ENCODE data around the gene MBD5.

The MBD5 gene

DNA sequence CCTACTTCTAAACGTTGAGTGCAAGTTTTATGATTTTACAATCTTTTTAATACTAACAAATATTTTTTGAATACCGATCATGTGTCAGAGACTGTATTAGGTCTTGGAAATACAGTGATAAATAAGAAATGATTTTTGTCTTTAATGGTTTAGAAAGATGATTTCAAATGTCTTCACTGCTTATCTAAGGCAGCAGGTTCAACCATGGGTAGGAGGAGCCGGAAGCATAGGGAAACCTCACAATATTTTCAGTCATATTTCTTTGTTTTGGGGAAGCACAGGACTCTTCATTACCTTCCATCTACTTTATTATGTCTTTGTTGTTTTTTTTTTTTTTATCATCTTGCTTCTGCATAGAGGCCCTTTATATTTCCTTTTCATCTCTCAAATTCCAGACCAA is 458.5 kb downstream of the MBD5 start:
- no peak for DNase-seq (ENCODE audit: low read depth)

DNA sequence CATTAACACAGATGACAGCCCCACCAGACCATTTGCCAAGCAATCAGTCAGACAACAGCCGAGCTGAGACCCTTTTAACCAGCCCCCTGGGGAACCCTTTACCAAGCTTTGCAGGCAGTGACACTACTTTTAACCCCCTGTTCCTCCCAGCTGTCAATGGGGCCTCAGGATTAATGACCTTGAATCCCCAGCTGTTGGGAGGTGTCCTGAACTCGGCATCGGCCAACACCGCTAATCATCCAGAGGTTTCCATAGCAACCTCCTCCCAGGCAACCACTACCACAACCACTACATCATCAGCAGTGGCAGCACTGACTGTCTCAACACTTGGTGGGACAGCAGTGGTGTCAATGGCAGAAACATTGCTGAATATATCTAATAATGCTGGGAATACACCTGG is 462.8 kb downstream of the MBD5 start:
- DNase-seq (ENCODE audit: low read depth): no peak

DNA sequence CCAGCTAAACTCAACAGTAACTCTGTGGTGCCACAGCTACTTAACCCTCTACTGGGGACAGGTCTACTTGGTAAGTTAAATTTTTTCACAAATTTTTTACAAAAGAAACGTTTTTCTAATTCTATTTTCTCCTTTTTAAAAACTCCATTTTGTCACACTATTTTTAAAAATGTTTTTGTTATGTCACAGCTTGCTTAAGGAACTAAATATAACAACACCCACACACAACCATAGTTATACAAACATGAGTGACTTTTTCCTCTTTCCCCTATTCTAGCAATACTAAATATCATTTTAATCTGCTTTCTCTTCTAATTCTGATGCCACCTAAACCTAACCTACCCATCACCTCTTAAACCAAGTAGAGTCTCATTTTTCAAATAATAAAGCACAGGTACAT is 463.2 kb downstream of the MBD5 start:
- no peak for DNase-seq (ENCODE audit: low read depth)

DNA sequence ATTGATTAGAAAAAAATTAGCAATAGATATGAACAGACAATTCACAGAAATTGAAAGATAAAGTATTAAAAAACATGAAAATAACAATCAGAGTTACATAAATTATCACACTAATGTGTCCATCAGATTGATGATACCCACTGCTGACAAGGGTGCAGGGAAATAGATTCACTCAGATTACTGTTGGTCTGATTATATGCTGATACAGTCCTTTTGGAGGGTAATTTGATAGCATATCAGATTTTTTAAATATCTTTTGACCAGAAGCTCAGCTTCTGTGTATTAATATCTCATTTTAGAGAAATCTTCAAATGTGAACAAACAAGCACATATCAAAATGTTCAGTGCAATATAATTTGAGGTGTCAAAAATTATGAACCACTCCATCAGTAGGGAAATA is 465.8 kb downstream of the MBD5 start:
- no peak for DNase-seq (ENCODE audit: low read depth)

DNA sequence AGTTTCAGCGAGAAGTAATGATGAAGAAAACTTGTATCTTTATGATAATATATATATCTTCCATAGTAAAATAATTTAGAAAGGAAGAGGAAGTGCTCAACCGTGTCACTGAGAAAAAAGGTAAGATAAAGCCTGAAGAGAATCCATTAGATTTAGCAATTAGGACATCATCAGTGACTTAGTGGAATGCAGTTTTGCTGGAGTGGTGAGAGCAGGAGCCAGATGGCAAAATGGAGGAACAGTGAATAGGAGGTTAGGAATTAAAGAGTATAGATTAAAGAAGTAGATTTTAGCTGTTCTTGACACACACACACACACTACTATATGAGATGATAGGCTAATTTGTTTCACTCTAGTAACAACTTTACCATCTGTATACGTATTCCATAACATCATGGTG is 466.5 kb downstream of the MBD5 start:
- no peak for DNase-seq (ENCODE audit: low read depth)

DNA sequence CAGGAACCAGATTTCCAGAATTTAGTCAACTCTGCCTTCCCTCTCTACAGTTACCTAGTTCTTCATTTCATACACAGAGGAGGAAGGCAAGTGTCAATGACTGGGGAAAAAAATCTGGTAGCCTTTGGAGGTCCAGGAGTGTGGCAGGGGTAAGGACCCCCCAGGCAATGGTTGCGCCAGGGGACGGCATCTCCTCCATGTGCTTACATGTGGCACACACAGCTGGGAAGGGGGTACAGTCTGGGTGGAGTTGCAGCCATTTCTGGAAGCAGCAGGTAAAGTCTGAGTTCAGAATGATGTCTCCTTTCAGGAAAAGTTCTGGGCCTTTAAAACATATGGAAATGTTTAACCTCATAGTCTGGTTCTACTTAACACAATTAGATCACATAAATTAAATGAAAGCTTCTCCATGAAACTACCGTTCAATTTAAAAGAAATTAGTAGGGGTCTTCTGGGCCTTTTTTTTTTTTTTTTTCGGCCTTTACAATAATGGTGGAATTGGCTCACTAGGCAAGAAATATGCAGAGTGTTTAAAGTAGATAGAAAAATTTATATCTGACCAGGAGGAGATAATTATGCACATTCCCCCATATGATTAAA is 470.0 kb downstream of the MBD5 start:
- DNase-seq (ENCODE audit: low read depth): no peak

DNA sequence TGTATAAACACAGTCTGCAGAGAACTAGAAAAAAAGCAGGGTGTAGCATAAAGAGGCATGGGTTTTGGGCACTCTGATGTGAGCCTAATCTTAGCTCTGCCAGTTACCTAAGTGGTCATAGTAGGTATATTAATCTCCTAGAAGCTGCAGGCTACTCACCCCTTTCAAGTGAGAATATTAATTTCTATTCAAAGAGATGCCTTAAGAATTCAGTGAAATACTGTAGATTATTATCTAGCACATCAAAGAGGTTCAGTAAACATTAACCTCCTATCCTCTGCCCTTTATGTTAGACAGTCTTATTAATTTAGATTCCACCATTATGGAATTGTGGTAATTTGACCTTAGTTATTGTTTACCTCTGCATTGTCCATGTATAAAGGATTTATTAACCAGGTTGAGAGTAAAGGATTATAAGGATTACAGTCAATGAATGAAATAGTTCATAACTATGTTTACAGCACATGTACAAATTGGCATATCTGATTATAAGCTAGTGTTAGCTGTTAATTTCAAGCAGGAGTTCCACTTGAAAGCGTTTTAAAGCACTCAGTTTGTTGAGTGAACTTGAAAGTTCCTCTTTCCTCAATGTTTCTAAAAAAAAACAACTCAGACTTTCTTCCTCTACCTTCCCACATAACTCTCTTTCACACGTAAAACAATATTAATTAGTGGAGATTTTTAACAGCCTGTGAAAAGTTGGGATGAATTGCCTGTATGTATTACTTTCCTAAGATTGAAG is 473.1 kb downstream of the MBD5 start:
- DNase-seq (ENCODE audit: low read depth): no peak

DNA sequence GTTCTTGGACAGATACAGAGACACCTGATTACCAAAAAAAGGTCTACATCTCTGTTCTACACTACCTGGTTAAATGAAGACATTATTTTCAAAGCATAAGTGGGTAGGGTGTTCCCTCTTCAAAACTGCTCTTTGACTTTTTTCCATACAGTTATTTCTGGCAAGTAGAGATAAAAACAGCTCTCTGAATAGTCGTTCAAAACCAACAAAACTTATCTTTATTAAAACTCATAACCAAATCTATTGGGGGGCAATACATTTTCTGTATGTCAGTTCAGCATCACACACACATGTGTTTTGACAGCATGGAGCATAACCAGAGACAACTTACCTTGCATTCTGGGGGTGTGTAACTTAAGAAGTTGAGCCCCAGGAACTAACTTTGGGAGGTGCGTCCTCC is 474.7 kb downstream of the MBD5 start:
- DNase-seq (ENCODE audit: low read depth): no peak

DNA sequence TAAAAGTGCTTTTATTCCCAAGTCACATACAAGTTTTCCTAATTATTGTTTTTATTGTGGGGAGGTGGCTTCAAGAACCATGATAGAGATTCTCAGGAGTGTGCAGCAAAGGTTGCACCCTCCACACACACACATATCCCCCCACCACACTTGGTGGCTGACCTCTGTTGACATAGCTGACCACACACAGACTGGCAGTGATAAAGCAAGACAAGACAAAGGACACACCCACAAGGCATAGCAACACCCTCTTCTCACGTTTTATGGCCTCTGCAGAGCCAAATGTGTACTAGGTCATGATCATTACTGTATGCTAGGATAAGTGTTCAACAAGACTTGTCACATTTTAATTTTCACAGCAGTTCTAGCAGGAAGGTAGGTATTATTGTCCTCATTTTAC is 480.7 kb downstream of the MBD5 start:
- no peak for DNase-seq (ENCODE audit: low read depth)

DNA sequence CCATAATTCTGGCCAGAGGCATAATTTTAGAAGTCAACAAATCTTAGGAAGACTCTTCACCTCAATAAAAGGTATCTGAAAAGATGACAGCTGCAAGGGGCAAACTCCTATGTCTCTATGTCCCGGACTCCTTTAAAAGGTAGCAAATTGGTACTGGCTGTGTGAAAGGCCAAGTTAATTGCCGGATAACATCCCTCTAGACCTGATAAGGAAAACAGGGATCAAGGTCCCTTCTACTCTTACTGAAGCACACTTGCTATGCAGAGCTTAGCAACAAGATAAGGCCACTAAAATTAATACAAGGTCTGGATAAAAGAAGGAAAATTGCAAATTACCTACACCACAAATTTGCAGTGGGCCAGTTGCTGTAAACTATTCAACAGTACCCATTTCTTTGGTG is 482.6 kb downstream of the MBD5 start:
- no peak for DNase-seq (ENCODE audit: low read depth)

DNA sequence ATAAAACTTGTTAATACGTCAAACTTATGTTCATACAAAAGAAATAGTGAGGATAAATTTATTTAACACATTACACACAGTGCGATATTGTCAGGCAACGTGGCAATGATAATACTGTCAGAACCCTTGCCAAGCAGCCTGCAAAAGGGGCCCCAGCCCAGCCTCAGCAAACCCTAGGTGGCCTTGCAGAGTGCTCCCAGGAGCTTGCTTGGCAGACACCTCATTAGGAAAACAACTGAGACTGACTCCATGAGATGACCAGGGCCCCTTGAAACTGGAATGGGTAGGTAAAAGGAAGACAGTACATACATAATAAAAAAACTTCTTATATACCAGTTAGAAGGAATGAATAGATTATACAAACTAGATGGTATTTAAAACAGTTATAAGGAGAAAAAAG is 487.1 kb downstream of the MBD5 start:
- no peak for DNase-seq (ENCODE audit: low read depth)

DNA sequence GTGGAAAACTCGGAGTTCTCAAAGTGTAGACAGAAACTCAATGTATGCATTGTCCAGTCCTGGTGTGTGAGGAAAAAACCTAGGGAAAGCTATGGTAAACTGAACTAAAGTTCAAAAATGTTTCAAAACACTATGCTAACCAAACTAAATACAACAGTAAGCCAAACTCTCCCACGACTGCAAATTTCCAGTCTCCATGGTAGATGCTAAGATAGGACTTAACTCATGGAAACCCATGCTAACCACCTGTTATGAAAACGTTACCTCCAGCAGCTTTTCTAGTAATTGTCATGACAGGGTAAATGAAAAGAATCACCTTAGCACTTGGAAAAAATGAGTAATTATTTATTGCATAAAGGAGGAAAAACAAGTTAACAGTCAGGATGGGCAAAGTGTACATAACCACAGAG is 488.0 kb downstream of the MBD5 start:
- no peak for DNase-seq (ENCODE audit: low read depth)

DNA sequence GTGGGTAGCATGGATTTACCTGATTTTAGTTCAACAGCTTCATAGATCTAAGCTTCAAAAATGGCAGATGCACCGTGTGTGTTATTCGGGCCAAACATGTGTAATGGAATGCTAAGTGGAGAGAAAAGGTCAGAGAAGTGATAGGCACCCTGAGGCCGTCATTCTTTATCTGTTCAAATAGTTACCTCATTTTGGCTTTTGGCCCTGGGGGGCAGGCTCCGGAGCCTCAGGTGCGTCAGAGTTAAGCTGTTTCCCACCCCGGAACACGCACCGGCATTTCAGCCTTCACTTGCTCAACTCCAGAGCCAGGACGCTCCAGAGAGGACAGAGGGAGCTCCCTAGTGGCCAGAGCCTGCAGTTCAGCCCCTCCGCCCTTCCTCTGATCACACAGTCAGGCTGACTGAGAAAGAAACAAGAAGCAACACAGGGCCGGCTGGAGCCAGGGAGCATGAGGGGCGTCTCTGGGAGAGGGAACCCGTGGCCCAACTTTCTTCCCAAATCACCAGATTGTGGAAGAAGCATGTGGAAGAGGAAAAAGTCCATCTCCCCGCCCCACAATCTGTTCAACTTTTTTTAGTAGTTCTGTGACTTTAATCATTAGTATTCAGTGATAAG is 488.5 kb downstream of the MBD5 start:
- DNase-seq (ENCODE audit: low read depth): peak; percentile 68

DNA sequence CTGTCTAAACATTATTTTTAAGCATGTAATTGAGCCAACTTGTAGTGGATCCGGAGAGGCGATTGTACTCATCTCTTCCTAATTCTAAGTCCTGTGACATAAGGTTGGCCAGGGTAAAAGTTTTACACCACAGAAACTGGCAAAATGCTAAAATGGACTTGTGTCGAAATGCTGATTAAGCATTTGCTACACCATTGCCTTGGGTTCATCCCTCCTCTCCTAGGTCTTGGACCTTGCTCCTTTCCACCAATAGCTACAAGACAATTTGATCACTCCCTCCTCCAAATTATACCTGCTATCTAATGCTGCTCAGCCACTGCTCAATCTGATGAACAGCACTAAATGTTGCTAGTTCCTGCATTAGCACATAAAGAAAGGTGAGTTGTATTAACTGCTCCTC is 491.0 kb downstream of the MBD5 start:
- no peak for DNase-seq (ENCODE audit: low read depth)

DNA sequence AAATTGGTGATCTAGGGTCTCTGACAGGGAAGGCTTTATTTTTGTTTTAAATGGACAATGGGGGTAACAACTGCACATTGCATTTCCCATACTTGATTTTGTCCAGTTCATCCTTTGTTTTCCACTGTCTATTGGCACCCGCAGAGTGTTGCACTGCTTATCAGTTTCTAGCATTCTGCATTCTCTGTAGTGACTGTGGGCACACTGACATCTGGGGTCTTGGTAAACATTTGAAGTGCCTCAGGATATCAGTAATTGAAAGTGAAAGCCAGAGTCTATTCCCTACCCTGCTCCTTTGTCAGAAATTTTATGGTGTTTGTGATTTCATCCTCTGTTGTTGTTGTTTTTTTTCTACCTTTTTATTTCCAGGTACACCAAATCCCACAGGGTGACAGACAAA is 491.6 kb downstream of the MBD5 start:
- no peak for DNase-seq (ENCODE audit: low read depth)

DNA sequence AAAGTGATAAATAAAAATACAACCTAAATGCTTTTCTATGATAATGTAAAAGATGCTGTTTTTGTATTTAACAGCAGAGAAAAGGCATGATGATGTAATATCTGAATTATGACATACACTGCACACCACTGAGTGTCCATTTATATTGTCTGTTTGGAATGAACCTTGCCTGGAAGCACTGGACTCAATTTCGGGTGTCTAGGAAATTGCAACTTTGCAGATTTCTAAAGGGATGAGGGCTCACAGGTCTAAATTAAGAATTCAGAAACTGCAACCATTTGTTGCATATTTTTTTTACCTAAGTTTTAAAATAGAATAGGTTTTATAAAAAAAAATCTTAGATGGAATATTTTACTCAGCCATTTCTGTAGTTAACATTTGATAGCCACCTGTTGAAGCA is 492.5 kb downstream of the MBD5 start:
- no peak for DNase-seq (ENCODE audit: low read depth)

DNA sequence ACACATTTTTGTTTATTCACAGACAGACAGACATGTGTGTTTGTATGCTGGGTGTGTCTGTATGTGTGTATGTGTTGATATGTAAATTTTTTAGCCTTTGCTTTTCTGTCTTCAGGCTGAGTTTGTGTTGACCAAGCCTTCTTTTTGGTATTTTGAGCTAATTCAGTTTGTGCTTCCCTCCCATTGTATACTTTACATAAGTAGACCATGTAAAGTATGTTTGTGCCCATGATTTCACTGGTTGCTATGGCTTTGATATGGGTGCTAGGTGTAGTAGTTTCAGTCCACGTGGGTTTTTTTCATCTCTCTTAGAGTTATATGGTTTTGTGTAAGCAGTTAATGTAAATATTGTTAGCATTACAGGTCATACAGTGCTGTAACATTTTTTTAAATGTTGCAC is 494.2 kb downstream of the MBD5 start:
- DNase-seq (ENCODE audit: low read depth): no peak

DNA sequence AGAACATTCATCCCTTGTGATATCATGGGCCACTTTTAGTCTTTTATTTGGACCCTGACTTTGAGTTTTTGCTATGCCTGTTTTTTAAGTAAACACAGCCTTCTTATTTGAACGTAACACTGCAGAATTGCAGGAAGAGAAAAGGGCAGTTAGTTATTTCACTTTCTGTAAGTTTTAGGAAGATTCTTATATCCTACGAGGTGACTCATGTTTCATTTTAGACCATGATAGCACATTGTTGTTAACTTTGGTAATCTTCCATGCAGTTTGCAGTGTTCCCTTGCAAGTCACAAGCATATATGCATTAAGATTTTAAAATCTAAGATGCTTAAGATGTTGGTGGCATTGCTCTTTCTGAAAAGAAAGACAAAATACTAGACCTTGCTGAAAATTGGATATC is 495.1 kb downstream of the MBD5 start:
- no peak for DNase-seq (ENCODE audit: low read depth)

DNA sequence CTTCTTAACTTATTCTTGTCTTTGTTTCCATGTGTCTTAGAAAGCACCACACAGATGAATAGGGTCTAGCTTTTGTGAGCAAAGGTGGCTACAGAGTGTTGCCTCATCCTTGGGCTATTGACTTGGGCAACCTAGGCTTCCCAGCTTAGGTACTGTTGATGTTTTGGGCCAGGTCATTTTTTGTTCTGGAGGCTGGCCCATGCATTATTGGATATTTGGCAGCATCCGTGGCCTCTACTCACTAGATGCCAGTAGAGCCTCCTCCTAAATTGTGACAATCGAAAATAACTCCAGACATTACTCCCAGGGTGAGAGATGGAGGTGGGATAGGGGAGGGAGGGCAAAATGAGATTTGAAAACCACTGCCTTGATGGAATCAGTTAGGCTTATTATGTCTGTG is 496.4 kb downstream of the MBD5 start:
- no peak for DNase-seq (ENCODE audit: low read depth)

DNA sequence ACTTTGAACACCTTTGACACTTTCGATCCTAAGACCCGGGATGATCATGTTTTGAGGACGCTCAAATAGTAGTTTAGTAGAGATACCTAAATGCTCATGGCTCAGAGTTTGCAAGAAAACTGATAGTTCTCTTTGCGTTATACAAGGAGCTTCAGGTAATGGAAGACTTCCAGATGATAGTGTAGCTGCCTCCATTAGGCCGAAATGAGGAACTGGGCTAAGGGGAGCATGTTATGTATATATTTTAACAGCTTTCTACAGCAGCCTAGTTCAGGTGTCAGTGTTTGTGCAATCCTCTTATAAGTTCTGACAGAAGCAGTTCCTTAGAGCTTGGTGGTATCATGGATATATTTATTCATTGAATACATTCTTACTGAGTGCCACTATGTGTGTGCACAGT is 496.9 kb downstream of the MBD5 start:
- DNase-seq (ENCODE audit: low read depth): no peak

DNA sequence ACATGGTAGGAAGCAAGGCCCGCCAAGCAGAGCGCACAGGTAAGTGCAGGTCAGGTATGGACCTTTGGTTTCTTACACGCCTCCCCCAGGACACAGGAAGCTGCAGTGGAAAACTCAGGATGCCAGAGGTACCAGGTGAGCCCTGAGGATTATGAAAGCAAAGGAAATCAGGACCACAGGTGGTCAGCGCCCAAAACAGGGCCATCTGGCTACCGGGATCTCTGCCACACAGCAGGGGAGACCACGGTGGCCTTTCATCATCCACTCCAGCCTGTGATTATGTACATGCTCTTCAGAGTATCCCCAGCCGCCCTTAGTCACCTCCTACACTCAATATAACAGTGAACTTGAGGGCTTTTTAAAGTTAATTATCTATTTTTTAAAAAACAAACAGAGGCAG is 498.1 kb downstream of the MBD5 start:
- no peak for DNase-seq (ENCODE audit: low read depth)

DNA sequence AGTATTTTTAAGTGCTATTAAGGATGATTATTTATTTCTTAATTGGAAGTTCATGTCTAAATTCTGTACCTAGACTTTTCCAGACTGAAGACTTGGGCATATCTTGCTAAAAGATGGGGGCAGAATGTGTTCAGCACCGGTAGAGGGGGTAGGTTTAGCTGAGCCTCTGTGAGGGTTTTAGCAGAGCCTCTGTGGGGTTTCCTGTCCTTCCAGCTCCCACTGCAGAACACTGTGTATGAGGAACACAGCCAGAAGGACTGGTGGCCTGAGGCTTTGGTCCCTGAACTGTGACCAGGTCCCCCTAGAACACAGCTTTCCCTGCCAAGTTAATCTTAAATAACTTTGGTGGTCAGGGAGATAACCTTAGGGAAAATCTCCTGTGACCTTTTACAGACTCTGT is 500.3 kb downstream of the MBD5 start:
- no peak for DNase-seq (ENCODE audit: low read depth)

DNA sequence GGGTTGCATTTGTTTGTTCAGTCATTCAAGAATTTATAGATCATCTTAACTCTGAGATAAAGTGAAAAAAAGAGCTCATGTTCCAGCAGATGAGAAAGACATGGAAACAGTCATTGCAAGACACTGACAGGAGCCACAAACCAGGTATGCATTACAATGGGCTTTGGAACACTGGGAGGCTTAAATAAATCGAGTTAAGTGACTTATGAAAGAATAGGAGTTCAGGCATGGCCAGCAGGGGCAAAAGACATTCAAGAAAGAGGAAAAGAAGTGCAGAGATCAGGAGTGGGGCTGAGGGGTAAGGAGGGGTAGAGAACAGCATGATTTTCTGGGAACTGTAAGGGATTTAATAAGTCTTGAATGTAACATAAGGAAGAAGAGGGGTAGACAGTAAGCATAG is 502.4 kb downstream of the MBD5 start:
- DNase-seq (ENCODE audit: low read depth): no peak

DNA sequence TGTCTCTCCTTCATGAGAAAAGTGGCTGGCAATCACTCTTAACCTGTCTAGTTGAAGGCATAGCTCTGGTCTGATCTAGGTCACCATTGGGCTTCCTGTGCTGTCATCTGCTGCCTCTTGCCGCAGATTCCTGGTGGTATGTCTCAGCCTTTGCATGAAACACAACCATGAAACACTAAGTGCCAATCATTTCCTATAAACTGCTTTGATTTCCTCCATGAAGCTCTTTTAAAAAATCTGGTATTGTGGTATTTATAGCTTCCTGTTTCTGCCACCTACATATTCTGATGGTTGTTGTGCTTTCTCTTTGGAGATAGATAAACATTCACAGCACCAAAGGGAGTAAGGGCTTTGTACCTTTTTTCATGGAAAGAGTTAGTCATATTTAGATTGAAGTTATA is 503.6 kb downstream of the MBD5 start:
- DNase-seq (ENCODE audit: low read depth): no peak

Measured in stimulated activated CD8-positive, alpha-beta memory T cell treated with anti-CD3 and anti-CD28 coated beads, Interleukin-4, amount 100 ng/mL, for 24 hours (primary cell).